ENCODE measurements around the gene TBRG4.

GRCh38 chr7:45107356-45107755, 4.1 kb downstream of the TBRG4 start:
- TF ChIP-seq MYC (IDR thresholded peaks at IDR 0.05; ENCODE audit: low read depth, low read length) (no peak), CTCF (IDR thresholded peaks at IDR 0.05; ENCODE audit: extremely low read depth in 1 of 2, insufficient read depth in 1 of 2, low read depth in 1 of 2, low read length in 2 of 2) (no peak), EZH2 (IDR thresholded peaks at IDR 0.05; ENCODE audit: borderline replicate concordance, low read depth, low read length, severe bottlenecking) (no peak), POLR2AphosphoS5 (IDR thresholded peaks at IDR 0.05; ENCODE audit: insufficient read depth, low read depth, low read length) (no peak), POLR2A (IDR thresholded peaks at IDR 0.05; ENCODE audit: low read depth, low read length) (no peak)
